HepG2 (cell line): ENCODE measurements around the gene CHST4.

Source experiments
- DMTF1 ChIP-seq: sonication (generic); formaldehyde crosslinking; IDR thresholded peaks from 2 replicates; pipeline ENCODE4 v1.4.0; 2020; ENCODE audit warnings: mild to moderate bottlenecking, missing genetic modification reagents
- MYC ChIP-seq: sonication (generic); formaldehyde crosslinking; IDR thresholded peaks from 2 replicates; pipeline ENCODE4 v1.9.0; 2021; ENCODE audit warnings: missing genetic modification reagents, borderline replicate concordance
- NFYB ChIP-seq: sonication (generic); formaldehyde crosslinking; IDR thresholded peaks from 2 replicates; pipeline ENCODE4 v1.4.0; 2020; ENCODE audit warnings: missing genetic modification reagents
- NR3C1 ChIP-seq: sonication (generic); formaldehyde crosslinking; IDR thresholded peaks from 2 replicates; pipeline ENCODE4 v1.4.0; 2020; ENCODE audit warnings: missing genetic modification reagents
- SP1 ChIP-seq, 2 experiments: fragments of 450-650 bp in 1 of 2; sonication (generic) in 1 of 2; formaldehyde crosslinking in 1 of 2; IDR thresholded peaks; 2 replicates each; pipeline versions ENCODE4 v1.4.0 to v1.6.1; 2016 to 2020; ENCODE audit warnings: missing genetic modification reagents in 1 of 2
- SP140L ChIP-seq: sonication (generic); formaldehyde crosslinking; IDR thresholded peaks from 2 replicates; pipeline ENCODE4 v1.4.0; 2020; ENCODE audit warnings: missing genetic modification reagents, borderline replicate concordance
- ZFP37 ChIP-seq: sonication (generic); formaldehyde crosslinking; IDR thresholded peaks from 2 replicates; pipeline ENCODE4 v1.4.0; 2020; ENCODE audit warnings: missing genetic modification reagents, borderline replicate concordance
- ZNF607 ChIP-seq: sonication (generic); formaldehyde crosslinking; IDR thresholded peaks from 2 replicates; pipeline ENCODE4 v1.5.1; 2020; ENCODE audit warnings: missing genetic modification reagents, mild to moderate bottlenecking, borderline replicate concordance
- ZNF850 ChIP-seq: sonication (generic); formaldehyde crosslinking; conservative IDR thresholded peaks from 2 replicates; pipeline ENCODE4 v1.9.0; 2021; ENCODE audit warnings: mild to moderate bottlenecking, missing genetic modification reagents
- TF ChIP-seq, protein P1 (sequence below): sonication (generic); formaldehyde crosslinking; IDR thresholded peaks from 2 replicates; pipeline ENCODE4 v1.4.0; 2020; ENCODE audit warnings: mild to moderate bottlenecking, missing genetic modification reagents
- TF ChIP-seq, protein P2 (sequence below): sonication (generic); formaldehyde crosslinking; IDR thresholded peaks from 2 replicates; pipeline ENCODE4 v1.8.0; 2022; ENCODE audit warnings: missing genetic modification reagents, mild to moderate bottlenecking, inconsistent platforms, borderline replicate concordance
- TF ChIP-seq, protein P3 (sequence below): sonication (generic); formaldehyde crosslinking; IDR thresholded peaks from 2 replicates; pipeline ENCODE4 v1.5.0; 2020; ENCODE audit warnings: mild to moderate bottlenecking, missing genetic modification reagents, moderate library complexity

- TF ChIP-seq ZNF607 (CRISPR knock-in tag) (no peak), MYC (no peak), ZFP37 (no peak), SP140L (CRISPR knock-in tag) (no peak), NR3C1 (CRISPR knock-in tag) (no peak), ZNF850 (CRISPR knock-in tag) (no peak), SP1 (IDR thresholded peaks at IDR 0.05) (no peak), SP1 (CRISPR knock-in tag; IDR thresholded peaks at IDR 0.05) (no peak), NFYB (CRISPR knock-in tag) (no peak), DMTF1 (CRISPR knock-in tag) (no peak)
- TF ChIP-seq, protein P1, sequence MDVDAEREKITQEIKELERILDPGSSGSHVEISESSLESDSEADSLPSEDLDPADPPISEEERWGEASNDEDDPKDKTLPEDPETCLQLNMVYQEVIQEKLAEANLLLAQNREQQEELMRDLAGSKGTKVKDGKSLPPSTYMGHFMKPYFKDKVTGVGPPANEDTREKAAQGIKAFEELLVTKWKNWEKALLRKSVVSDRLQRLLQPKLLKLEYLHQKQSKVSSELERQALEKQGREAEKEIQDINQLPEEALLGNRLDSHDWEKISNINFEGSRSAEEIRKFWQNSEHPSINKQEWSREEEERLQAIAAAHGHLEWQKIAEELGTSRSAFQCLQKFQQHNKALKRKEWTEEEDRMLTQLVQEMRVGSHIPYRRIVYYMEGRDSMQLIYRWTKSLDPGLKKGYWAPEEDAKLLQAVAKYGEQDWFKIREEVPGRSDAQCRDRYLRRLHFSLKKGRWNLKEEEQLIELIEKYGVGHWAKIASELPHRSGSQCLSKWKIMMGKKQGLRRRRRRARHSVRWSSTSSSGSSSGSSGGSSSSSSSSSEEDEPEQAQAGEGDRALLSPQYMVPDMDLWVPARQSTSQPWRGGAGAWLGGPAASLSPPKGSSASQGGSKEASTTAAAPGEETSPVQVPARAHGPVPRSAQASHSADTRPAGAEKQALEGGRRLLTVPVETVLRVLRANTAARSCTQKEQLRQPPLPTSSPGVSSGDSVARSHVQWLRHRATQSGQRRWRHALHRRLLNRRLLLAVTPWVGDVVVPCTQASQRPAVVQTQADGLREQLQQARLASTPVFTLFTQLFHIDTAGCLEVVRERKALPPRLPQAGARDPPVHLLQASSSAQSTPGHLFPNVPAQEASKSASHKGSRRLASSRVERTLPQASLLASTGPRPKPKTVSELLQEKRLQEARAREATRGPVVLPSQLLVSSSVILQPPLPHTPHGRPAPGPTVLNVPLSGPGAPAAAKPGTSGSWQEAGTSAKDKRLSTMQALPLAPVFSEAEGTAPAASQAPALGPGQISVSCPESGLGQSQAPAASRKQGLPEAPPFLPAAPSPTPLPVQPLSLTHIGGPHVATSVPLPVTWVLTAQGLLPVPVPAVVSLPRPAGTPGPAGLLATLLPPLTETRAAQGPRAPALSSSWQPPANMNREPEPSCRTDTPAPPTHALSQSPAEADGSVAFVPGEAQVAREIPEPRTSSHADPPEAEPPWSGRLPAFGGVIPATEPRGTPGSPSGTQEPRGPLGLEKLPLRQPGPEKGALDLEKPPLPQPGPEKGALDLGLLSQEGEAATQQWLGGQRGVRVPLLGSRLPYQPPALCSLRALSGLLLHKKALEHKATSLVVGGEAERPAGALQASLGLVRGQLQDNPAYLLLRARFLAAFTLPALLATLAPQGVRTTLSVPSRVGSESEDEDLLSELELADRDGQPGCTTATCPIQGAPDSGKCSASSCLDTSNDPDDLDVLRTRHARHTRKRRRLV (CRISPR knock-in tag), result no peak
- TF ChIP-seq, protein P2, sequence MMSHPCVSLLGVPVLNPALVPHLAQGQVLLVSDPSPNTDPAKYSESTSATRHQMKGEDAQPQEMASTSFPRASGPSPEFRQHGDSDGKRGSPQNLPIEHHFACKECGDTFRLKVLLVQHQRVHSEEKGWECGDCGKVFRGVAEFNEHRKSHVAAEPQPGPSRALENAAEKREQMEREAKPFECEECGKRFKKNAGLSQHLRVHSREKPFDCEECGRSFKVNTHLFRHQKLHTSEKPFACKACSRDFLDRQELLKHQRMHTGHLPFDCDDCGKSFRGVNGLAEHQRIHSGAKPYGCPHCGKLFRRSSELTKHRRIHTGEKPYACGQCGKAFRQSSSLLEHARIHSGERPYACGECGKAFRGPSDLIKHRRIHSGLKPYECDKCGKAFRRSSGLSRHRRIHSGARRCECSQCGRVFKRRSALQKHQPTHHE (CRISPR knock-in tag), result no peak
- TF ChIP-seq, protein P3, sequence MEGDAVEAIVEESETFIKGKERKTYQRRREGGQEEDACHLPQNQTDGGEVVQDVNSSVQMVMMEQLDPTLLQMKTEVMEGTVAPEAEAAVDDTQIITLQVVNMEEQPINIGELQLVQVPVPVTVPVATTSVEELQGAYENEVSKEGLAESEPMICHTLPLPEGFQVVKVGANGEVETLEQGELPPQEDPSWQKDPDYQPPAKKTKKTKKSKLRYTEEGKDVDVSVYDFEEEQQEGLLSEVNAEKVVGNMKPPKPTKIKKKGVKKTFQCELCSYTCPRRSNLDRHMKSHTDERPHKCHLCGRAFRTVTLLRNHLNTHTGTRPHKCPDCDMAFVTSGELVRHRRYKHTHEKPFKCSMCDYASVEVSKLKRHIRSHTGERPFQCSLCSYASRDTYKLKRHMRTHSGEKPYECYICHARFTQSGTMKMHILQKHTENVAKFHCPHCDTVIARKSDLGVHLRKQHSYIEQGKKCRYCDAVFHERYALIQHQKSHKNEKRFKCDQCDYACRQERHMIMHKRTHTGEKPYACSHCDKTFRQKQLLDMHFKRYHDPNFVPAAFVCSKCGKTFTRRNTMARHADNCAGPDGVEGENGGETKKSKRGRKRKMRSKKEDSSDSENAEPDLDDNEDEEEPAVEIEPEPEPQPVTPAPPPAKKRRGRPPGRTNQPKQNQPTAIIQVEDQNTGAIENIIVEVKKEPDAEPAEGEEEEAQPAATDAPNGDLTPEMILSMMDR (CRISPR knock-in tag), result no peak
Measured at GRCh38 chr16:71500964-71501363, 25.3 kb upstream of the CHST4 start.
